Naive thymus-derived CD4-positive, alpha-beta T cell (primary cell): ENCODE measurements around the gene USP48. TPM values are rescaled to one million over a fixed set of nuclear protein-coding genes. Genes with fewer than 3 reads are reported as not detected.

ENCODE experiments used
- ATAC-seq: fragments of 150-1000 bp; cut with Tn5 transposase; 2 replicates; pipeline ENCODE4 v1.10.0; 2021; ENCODE audit warnings: mild to moderate bottlenecking, moderate library complexity
- CTCF ChIA-PET: fragments of 350-600 bp; sonication (Branson Sonifier 250); formaldehyde crosslinking; loops from one replicate; lab custom pipeline; 2021; ENCODE audit warnings: antibody characterized with exemption; lab: Charles Lee
- POLR2A ChIA-PET: fragments of 350-600 bp; sonication (Branson Sonifier 250); formaldehyde crosslinking; loops from one replicate; lab custom pipeline; 2021; ENCODE audit warnings: antibody characterized with exemption, inconsistent platforms; lab: Charles Lee
- DNase-seq, 9 donors: peaks; one replicate each; pipeline versions ENCODE4 v3.0.0 to v3.0.0-alpha.2; 2020 to 2022; ENCODE audit warnings: mixed read lengths in 1 of 9
- H3K27ac ChIP-seq: one replicate; pipeline ENCODE4 v1.7.0; 2013; ENCODE audit warnings: mild to moderate bottlenecking, low read depth, low read length, moderate library complexity
- H3K27me3 ChIP-seq, 2 donors: one replicate each; pipeline ENCODE4 v1.7.0; 2013; ENCODE audit warnings: low read length in 2 of 2, mild to moderate bottlenecking in 2 of 2, moderate library complexity in 2 of 2; ENCODE audit not compliant: control insufficient read depth in 2 of 2, insufficient read depth in 2 of 2
- H3K36me3 ChIP-seq, 3 experiments: 1 replicate in 2 of 3; 2 replicates in 1 of 3; pipeline ENCODE4 v1.7.0; 2013; ENCODE audit warnings: low read length in 3 of 3, mild to moderate bottlenecking in 3 of 3, moderate library complexity in 1 of 3; ENCODE audit not compliant: insufficient read depth in 3 of 3, control insufficient read depth in 2 of 3
- H3K4me1 ChIP-seq, 2 donors: one replicate each; pipeline ENCODE4 v1.7.0; 2013; ENCODE audit warnings: low read length in 2 of 2, mild to moderate bottlenecking in 2 of 2, moderate library complexity in 1 of 2; ENCODE audit not compliant: control insufficient read depth in 2 of 2, insufficient read depth in 2 of 2
- H3K4me3 ChIP-seq: 2 replicates; pipeline ENCODE4 v1.7.0; 2013; ENCODE audit warnings: mild to moderate bottlenecking, low read length
- H3K9me3 ChIP-seq, 3 experiments: 1 replicate in 2 of 3; 2 replicates in 1 of 3; pipeline ENCODE4 v1.7.0; 2013; ENCODE audit warnings: low read length in 3 of 3; ENCODE audit not compliant: control insufficient read depth in 2 of 3
- H3K27ac Mint-ChIP-seq, 9 donors: one replicate each; pipeline ENCODE4 v1.8.0; 2020 to 2022; ENCODE audit warnings: mixed read lengths in 9 of 9, mild to moderate bottlenecking in 8 of 9, moderate library complexity in 5 of 9, inconsistent platforms in 2 of 9
- H3K27me3 Mint-ChIP-seq, 5 donors: one replicate each; pipeline ENCODE4 v1.8.0; 2021 to 2022; ENCODE audit warnings: mixed read lengths in 5 of 5, mild to moderate bottlenecking in 1 of 5
- H3K36me3 Mint-ChIP-seq, 5 donors: one replicate each; pipeline ENCODE4 v1.8.0; 2020 to 2022; ENCODE audit warnings: mixed read lengths in 5 of 5, mild to moderate bottlenecking in 3 of 5, inconsistent platforms in 1 of 5
- H3K4me1 Mint-ChIP-seq, 7 donors: one replicate each; pipeline ENCODE4 v1.8.0; 2020 to 2022; ENCODE audit warnings: mixed read lengths in 7 of 7, mild to moderate bottlenecking in 3 of 7, inconsistent platforms in 1 of 7
- H3K4me3 Mint-ChIP-seq, 10 donors: one replicate each; pipeline ENCODE4 v1.8.0; 2020 to 2022; ENCODE audit warnings: mild to moderate bottlenecking in 10 of 10, mixed read lengths in 10 of 10, moderate library complexity in 6 of 10, inconsistent platforms in 2 of 10
- H3K9me3 Mint-ChIP-seq, 11 donors: one replicate each; pipeline ENCODE4 v1.8.0; 2020 to 2022; ENCODE audit warnings: mixed read lengths in 11 of 11, mild to moderate bottlenecking in 4 of 11, inconsistent platforms in 1 of 11, moderate library complexity in 1 of 11
- intact Hi-C, 2 donors: fragments of 100-400 bp; cut with micrococcal nuclease; formaldehyde crosslinking; loops; one replicate each; pipeline ENCODE4 v1.15.1; 2023
- polyA plus RNA-seq, 2 donors: library from polyadenylated mRNA; unstranded; fragments of 300-500 nt; fragmentation: Illumina TruSeq; gene quantifications; one replicate each; pipeline ENCODE4 v1.2.3, GENCODE V29; 2021
- total RNA-seq, 6 experiments: library from RNA in 5 of 6; stranded (reverse) in 5 of 6; gene quantifications; 1 replicate in 5 of 6; 2 replicates in 1 of 6; pipeline ENCODE4 v1.2.3 and lab custom pipeline; 2021 to 2026

The USP48 gene
- total and polyA plus RNA-seq, 7 experiments from 2014 or later, result 34.8 to 107 (median 79.5) TPM

DNA sequence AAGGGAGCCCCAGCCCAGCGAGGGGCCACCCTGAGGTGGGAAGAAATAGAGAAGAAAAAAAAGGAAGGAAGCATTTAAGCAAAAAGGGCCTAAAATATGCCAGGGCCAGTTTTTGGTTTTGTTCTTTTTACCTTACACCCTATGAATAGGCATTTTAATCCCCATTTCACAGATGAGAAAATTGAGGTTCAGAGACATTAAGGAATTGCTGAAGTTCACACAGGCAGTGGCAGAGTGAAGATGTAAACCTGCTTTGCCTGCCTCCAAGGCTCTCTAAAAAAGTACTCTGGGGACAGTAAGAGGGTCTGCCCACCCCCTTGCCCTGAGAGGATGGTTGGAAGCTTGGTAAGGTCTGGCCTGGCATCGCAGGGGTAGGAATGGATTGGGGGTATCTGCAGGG, 133.6 kb downstream of the USP48 start:
- DNase-seq, result no peak
- no peaks in the 10 kb centered on the region for H3K36me3 ChIP-seq
- intact Hi-C loops, result no loop called here
- H3K4me3 ChIP-seq, result no peak overlapping the region
- no peaks in the 10 kb centered on the region for H3K9me3 ChIP-seq
- Mint-ChIP-seq H3K4me1 (peaks cover 8 to 17% (median 14%) of the 10 kb centered on the region in 7 donors), H3K27me3 (peaks cover 16 to 45% (median 23%) of the 10 kb centered on the region in 5 donors), H3K27ac (no peak overlapping the region), H3K9me3 (peaks cover 0 to 4% (median 0%) of the 10 kb centered on the region in 11 donors), H3K4me3 (peak overlapping the region in 3 of 10 donors; percentile 12 to 52 (median 25)), H3K36me3 (no peaks in the 10 kb centered on the region)
- no peak overlapping the region for H3K27ac ChIP-seq
- no peak for ATAC-seq
- no peaks in the 10 kb centered on the region for H3K27me3 ChIP-seq
- H3K4me1 ChIP-seq, result peaks cover 5 to 12% of the 10 kb centered on the region in 2 donors
- POLR2A ChIA-PET, result no interaction called here
- CTCF ChIA-PET, result no interaction called here

- no peak for DNase-seq
- Histone ChIP-seq H3K4me1 (peaks cover 5 to 12% of the 10 kb centered on the region in 2 donors), H3K36me3 (no peaks in the 10 kb centered on the region), H3K4me3 (no peak overlapping the region), H3K27ac (no peak overlapping the region), H3K27me3 (no peaks in the 10 kb centered on the region), H3K9me3 (no peaks in the 10 kb centered on the region)
- intact Hi-C loops, result no loop called here
- Mint-ChIP-seq H3K27ac (no peak overlapping the region), H3K4me1 (peaks cover 8 to 17% (median 14%) of the 10 kb centered on the region in 7 donors), H3K4me3 (peak overlapping the region in 3 of 10 donors; percentile 2 to 52 (median 25)), H3K27me3 (peaks cover 21 to 41% (median 24%) of the 10 kb centered on the region in 5 donors), H3K36me3 (no peaks in the 10 kb centered on the region), H3K9me3 (peaks cover 0 to 4% (median 0%) of the 10 kb centered on the region in 11 donors)
- ATAC-seq, result no peak
- ChIA-PET CTCF (no interaction called here), POLR2A (no interaction called here)
Observed at GRCh38 chr1:21648791-21649190, 134.2 kb downstream of the USP48 start.

GRCh38 chr1:21648352-21648730, 134.6 kb downstream of the USP48 start:
- intact Hi-C loops, result no loop called here
- DNase-seq (no peak), ATAC-seq (no peak)
- Mint-ChIP-seq H3K27ac (no peak overlapping the region), H3K36me3 (no peaks in the 10 kb centered on the region), H3K27me3 (peaks cover 25 to 38% (median 28%) of the 10 kb centered on the region in 5 donors), H3K4me3 (no peak overlapping the region), H3K4me1 (peaks cover 8 to 17% (median 14%) of the 10 kb centered on the region in 7 donors), H3K9me3 (peaks cover 0 to 4% (median 0%) of the 10 kb centered on the region in 11 donors)
- H3K27ac ChIP-seq, result no peak overlapping the region
- H3K36me3 ChIP-seq, result no peaks in the 10 kb centered on the region
- POLR2A ChIA-PET, result no interaction called here
- H3K9me3 ChIP-seq, result no peaks in the 10 kb centered on the region
- no peaks in the 10 kb centered on the region for H3K27me3 ChIP-seq
- CTCF ChIA-PET, result no interaction called here
- peaks cover 5 to 12% of the 10 kb centered on the region in 2 donors for H3K4me1 ChIP-seq
- H3K4me3 ChIP-seq, result no peak overlapping the region

GRCh38 chr1:21647431-21648351, 135.3 kb downstream of the USP48 start:
- H3K4me1 Mint-ChIP-seq, result peaks cover 8 to 16% (median 13%) of the 10 kb centered on the region in 7 donors
- no peaks in the 10 kb centered on the region for H3K36me3 Mint-ChIP-seq
- no peaks in the 10 kb centered on the region for H3K36me3 ChIP-seq
- H3K27ac Mint-ChIP-seq, result no peak overlapping the region
- H3K4me1 ChIP-seq, result peaks cover 5 to 12% of the 10 kb centered on the region in 2 donors
- peak in 1 of 9 donors; percentile 57 for DNase-seq
- ChIA-PET POLR2A (interaction anchor here (1.0 kb wide), 1 partner anchor 14 kb away, joined by 4 read pairs; no protein-coding TSS in a partner anchor), CTCF (no interaction called here)
- H3K9me3 Mint-ChIP-seq, result peaks cover 0 to 4% (median 0%) of the 10 kb centered on the region in 11 donors
- no peaks in the 10 kb centered on the region for H3K27me3 ChIP-seq
- H3K9me3 ChIP-seq, result no peaks in the 10 kb centered on the region
- ATAC-seq, result peak; percentile 28
- intact Hi-C loops, result no loop called here
- H3K4me3 ChIP-seq, result no peak overlapping the region
- peaks cover 26 to 42% (median 32%) of the 10 kb centered on the region in 5 donors for H3K27me3 Mint-ChIP-seq
- H3K4me3 Mint-ChIP-seq, result no peak overlapping the region
- no peak overlapping the region for H3K27ac ChIP-seq

DNA sequence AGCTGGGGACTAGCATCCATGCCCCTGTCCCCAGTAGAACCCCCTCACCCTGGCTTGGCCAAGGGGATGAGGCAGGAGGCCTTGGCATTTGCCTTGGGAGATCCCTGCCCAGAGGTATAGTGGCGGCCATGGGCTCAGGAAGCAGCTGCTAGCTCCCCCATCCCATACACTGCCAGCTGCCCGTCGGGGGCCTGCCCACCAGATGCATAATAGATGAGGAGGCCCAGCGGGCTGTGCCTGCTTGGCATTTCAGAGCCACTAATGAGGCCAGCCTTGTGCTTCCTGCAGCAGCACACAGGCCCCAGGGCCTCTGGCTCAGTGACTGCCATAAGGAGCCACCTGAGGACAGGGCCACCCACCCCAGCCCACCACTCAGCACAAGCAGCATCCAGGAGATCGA, 137.4 kb downstream of the USP48 start:
- CTCF ChIA-PET, result interaction anchor here (0.6 to 0.7 kb wide), 2 partner anchors 403 to 1403 kb away, joined by 3 read pairs; no protein-coding TSS in a partner anchor
- H3K36me3 Mint-ChIP-seq, result no peaks in the 10 kb centered on the region
- peaks cover 0 to 2% of the 10 kb centered on the region in 2 donors for H3K4me1 ChIP-seq
- peaks cover 0 to 2% (median 0%) of the 10 kb centered on the region in 11 donors for H3K9me3 Mint-ChIP-seq
- POLR2A ChIA-PET, result no interaction called here
- no peak overlapping the region for H3K27ac Mint-ChIP-seq
- no peaks in the 10 kb centered on the region for H3K4me1 Mint-ChIP-seq
- H3K4me3 ChIP-seq, result no peak overlapping the region
- H3K27ac ChIP-seq, result no peak overlapping the region
- intact Hi-C loops, result no loop called here
- no peak overlapping the region for H3K4me3 Mint-ChIP-seq
- ATAC-seq (no peak), DNase-seq (no peak)
- no peaks in the 10 kb centered on the region for H3K36me3 ChIP-seq
- no peaks in the 10 kb centered on the region for H3K9me3 ChIP-seq
- H3K27me3 Mint-ChIP-seq, result peaks cover 16 to 37% (median 30%) of the 10 kb centered on the region in 5 donors
- no peaks in the 10 kb centered on the region for H3K27me3 ChIP-seq

GRCh38 chr1:21644906-21645305, 138.0 kb downstream of the USP48 start:
- H3K36me3 ChIP-seq, result no peaks in the 10 kb centered on the region
- Mint-ChIP-seq H3K27me3 (peaks cover 11 to 41% (median 30%) of the 10 kb centered on the region in 5 donors), H3K9me3 (peaks cover 0 to 2% (median 0%) of the 10 kb centered on the region in 11 donors), H3K36me3 (no peaks in the 10 kb centered on the region), H3K4me1 (no peaks in the 10 kb centered on the region), H3K27ac (no peak overlapping the region), H3K4me3 (no peak overlapping the region)
- intact Hi-C loops, result no loop called here
- ATAC-seq (no peak), DNase-seq (no peak)
- ChIA-PET CTCF (interaction anchor here (0.6 kb wide), 1 partner anchor 1404 kb away, joined by 3 read pairs; no protein-coding TSS in a partner anchor), POLR2A (no interaction called here)
- H3K27me3 ChIP-seq, result no peaks in the 10 kb centered on the region
- no peaks in the 10 kb centered on the region for H3K9me3 ChIP-seq
- H3K27ac ChIP-seq, result no peak overlapping the region
- no peak overlapping the region for H3K4me3 ChIP-seq
- no peaks in the 10 kb centered on the region for H3K4me1 ChIP-seq
